Measurements from ENCODE around the gene MALRD1. TPM values are rescaled to one million over a fixed set of nuclear protein-coding genes. Genes with fewer than 3 reads are reported as not detected.

MALRD1 gene
- total RNA-seq, 4 donors from 2014 or later, result 58.6 to 357 (median 249) TPM

GRCh38 chr10:19579761-19580545, 531.4 kb downstream of the MALRD1 start:
- Histone ChIP-seq H3K9me3 (no peaks in the 10 kb centered on the region), H3K27ac (no peak overlapping the region), H3K4me3 (no peak overlapping the region), H3K27me3 (no peaks in the 10 kb centered on the region), H3K36me3 (no peaks in the 10 kb centered on the region), H3K4me1 (no peaks in the 10 kb centered on the region)
- no peak for DNase-seq
- TF ChIP-seq POLR2A (IDR thresholded peaks at IDR 0.05), result no peak
- no peak for TF ChIP-seq CTCF (IDR thresholded peaks at IDR 0.05)

- Histone ChIP-seq H3K4me3 (no peak overlapping the region), H3K9me3 (no peaks in the 10 kb centered on the region), H3K4me1 (no peaks in the 10 kb centered on the region), H3K27me3 (no peaks in the 10 kb centered on the region), H3K36me3 (no peaks in the 10 kb centered on the region), H3K27ac (no peak overlapping the region)
- TF ChIP-seq CTCF (IDR thresholded peaks at IDR 0.05) (no peak), POLR2A (IDR thresholded peaks at IDR 0.05) (no peak)
- no peak for DNase-seq
Observed at GRCh38 chr10:19580691-19581090, 532.1 kb downstream of the MALRD1 start.

GRCh38 chr10:19588608-19589007, 540.0 kb downstream of the MALRD1 start:
- DNase-seq, result no peak
- TF ChIP-seq POLR2A (IDR thresholded peaks at IDR 0.05) (no peak), CTCF (IDR thresholded peaks at IDR 0.05) (no peak)
- H3K4me3 ChIP-seq, result no peak overlapping the region
- H3K9me3 ChIP-seq, result no peaks in the 10 kb centered on the region
- no peak overlapping the region for H3K27ac ChIP-seq
- no peaks in the 10 kb centered on the region for H3K36me3 ChIP-seq
- no peaks in the 10 kb centered on the region for H3K4me1 ChIP-seq
- no peaks in the 10 kb centered on the region for H3K27me3 ChIP-seq

- TF ChIP-seq POLR2A (IDR thresholded peaks at IDR 0.05), result no peak
- no peak for TF ChIP-seq CTCF (IDR thresholded peaks at IDR 0.05)
- Histone ChIP-seq H3K27me3 (no peaks in the 10 kb centered on the region), H3K4me1 (no peaks in the 10 kb centered on the region), H3K9me3 (no peaks in the 10 kb centered on the region), H3K4me3 (no peak overlapping the region), H3K36me3 (peaks cover 0 to 4% (median 0%) of the 10 kb centered on the region in 3 donors), H3K27ac (no peak overlapping the region)
- DNase-seq, result peak in 2 of 3 donors; percentile 52 to 66
Observed at GRCh38 chr10:19592276-19592675, 543.7 kb downstream of the MALRD1 start.

- Histone ChIP-seq H3K27me3 (no peaks in the 10 kb centered on the region), H3K9me3 (no peaks in the 10 kb centered on the region), H3K4me1 (no peaks in the 10 kb centered on the region), H3K36me3 (peaks cover 0 to 4% (median 0%) of the 10 kb centered on the region in 3 donors), H3K27ac (no peak overlapping the region), H3K4me3 (no peak overlapping the region)
- TF ChIP-seq CTCF (IDR thresholded peaks at IDR 0.05) (no peak), POLR2A (IDR thresholded peaks at IDR 0.05) (no peak)
- no peak for DNase-seq
Observed at GRCh38 chr10:19595212-19595845, 546.7 kb downstream of the MALRD1 start.

Data from Peyer's patch (tissue), 4 donors.